Erythroblast (primary cell): ENCODE results near the gene VAV1.

ENCODE experiments used
- GATA1 ChIP-seq: IDR thresholded peaks from 2 replicates; pipeline ENCODE4 v1.6.1; 2011; ENCODE audit warnings: low read depth, mild to moderate bottlenecking, control low read depth, low read length, moderate library complexity
- POLR2A ChIP-seq: IDR thresholded peaks from 2 replicates; pipeline ENCODE4 v1.6.1; 2011; ENCODE audit warnings: mild to moderate bottlenecking, low read length

GRCh38 chr19:6767081-6767356, 5.5 kb upstream of the VAV1 start:
- TF ChIP-seq POLR2A = no peak
- TF ChIP-seq GATA1 = no peak
